HepG2 (cell line): Measurements from ENCODE around the gene USP7.
A peak's percentile ranks its signal among the peaks of the same experiment; 100 is the strongest.

Experiments used
- GABPA ChIP-seq, 2 experiments: IDR thresholded peaks; 2 replicates each; pipeline ENCODE4 v1.6.1; 2011 to 2016; ENCODE audit warnings: low read depth in 2 of 2, low read length in 1 of 2, missing biosample characterization in 1 of 2, missing genetic modification characterization in 1 of 2
- MAFF ChIP-seq: IDR thresholded peaks from 2 replicates; pipeline ENCODE4 v1.6.1; 2011; ENCODE audit warnings: low read depth, low read length, improper control_type of control experiment
- MAX ChIP-seq: IDR thresholded peaks from 2 replicates; pipeline ENCODE4 v1.6.1; 2012; ENCODE audit warnings: inconsistent platforms
- MYC ChIP-seq: sonication (generic); formaldehyde crosslinking; IDR thresholded peaks from 2 replicates; pipeline ENCODE4 v1.9.0; 2021; ENCODE audit warnings: missing genetic modification reagents, borderline replicate concordance
- PRPF4 ChIP-seq: fragments of 200-400 bp; formaldehyde crosslinking; IDR thresholded peaks from 2 replicates; pipeline ENCODE4 v1.6.1; 2016; ENCODE audit warnings: low read length, low read depth; ENCODE audit not compliant: poor library complexity, severe bottlenecking
- ZNF138 ChIP-seq: sonication (generic); formaldehyde crosslinking; IDR thresholded peaks from 2 replicates; pipeline ENCODE4 v1.5.0; 2020; ENCODE audit warnings: mild to moderate bottlenecking, low read depth, missing genetic modification reagents
- ZNF30 ChIP-seq: sonication (generic); formaldehyde crosslinking; IDR thresholded peaks from 2 replicates; pipeline ENCODE4 v1.5.0; 2020; ENCODE audit warnings: mild to moderate bottlenecking, missing genetic modification reagents
- TF ChIP-seq, protein P1 (sequence below): sonication (generic); formaldehyde crosslinking; IDR thresholded peaks from 2 replicates; pipeline ENCODE4 v1.5.0; 2020; ENCODE audit warnings: mild to moderate bottlenecking, missing genetic modification reagents, moderate library complexity

GRCh38 chr16:8901320-8901861 lies 62.3 kb downstream of the USP7 start:
- peak; percentile 34 for TF ChIP-seq PRPF4
- no peak for TF ChIP-seq GABPA (IDR thresholded peaks at IDR 0.05; ENCODE audit: low read depth, low read length)
- no peak for TF ChIP-seq GABPA (CRISPR knock-in tag; IDR thresholded peaks at IDR 0.05; ENCODE audit: low read depth)
- TF ChIP-seq MAFF = peak; percentile 86
- TF ChIP-seq ZNF138 (CRISPR knock-in tag) = no peak
- TF ChIP-seq ZNF30 = no peak
- no peak for TF ChIP-seq MYC (CRISPR knock-in tag)
- TF ChIP-seq, protein P1, sequence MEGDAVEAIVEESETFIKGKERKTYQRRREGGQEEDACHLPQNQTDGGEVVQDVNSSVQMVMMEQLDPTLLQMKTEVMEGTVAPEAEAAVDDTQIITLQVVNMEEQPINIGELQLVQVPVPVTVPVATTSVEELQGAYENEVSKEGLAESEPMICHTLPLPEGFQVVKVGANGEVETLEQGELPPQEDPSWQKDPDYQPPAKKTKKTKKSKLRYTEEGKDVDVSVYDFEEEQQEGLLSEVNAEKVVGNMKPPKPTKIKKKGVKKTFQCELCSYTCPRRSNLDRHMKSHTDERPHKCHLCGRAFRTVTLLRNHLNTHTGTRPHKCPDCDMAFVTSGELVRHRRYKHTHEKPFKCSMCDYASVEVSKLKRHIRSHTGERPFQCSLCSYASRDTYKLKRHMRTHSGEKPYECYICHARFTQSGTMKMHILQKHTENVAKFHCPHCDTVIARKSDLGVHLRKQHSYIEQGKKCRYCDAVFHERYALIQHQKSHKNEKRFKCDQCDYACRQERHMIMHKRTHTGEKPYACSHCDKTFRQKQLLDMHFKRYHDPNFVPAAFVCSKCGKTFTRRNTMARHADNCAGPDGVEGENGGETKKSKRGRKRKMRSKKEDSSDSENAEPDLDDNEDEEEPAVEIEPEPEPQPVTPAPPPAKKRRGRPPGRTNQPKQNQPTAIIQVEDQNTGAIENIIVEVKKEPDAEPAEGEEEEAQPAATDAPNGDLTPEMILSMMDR (CRISPR knock-in tag) = no peak
- no peak for TF ChIP-seq MAX
